MM.1S (cell line): Measurements from ENCODE around the gene EIF2B2.

Experiments used
- CTCF ChIP-seq: fragments of 300-600 bp; sonication (generic); IDR thresholded peaks from 2 replicates; pipeline ENCODE4 v1.5.1; 2016; ENCODE audit warnings: antibody characterized with exemption, low read length, mixed read lengths
- EZH2phosphoT487 ChIP-seq: fragments of 300-600 bp; sonication (generic); IDR thresholded peaks from 2 replicates; pipeline ENCODE4 v1.6.1; 2018; ENCODE audit warnings: antibody characterized with exemption, low read length

GRCh38 chr14:75053396-75054291 is 50.9 kb downstream of the EIF2B2 start:
- TF ChIP-seq CTCF (no peak), EZH2phosphoT487 (no peak)
